Ammon's horn (tissue), 1 donor: Measurements from ENCODE around the gene MACROH2A1.

Experiments used
- DNase-seq: peaks from one replicate; pipeline ENCODE4 v3.0.0-alpha.2; 2016; ENCODE audit warnings: low spot score

MACROH2A1 gene

DNA sequence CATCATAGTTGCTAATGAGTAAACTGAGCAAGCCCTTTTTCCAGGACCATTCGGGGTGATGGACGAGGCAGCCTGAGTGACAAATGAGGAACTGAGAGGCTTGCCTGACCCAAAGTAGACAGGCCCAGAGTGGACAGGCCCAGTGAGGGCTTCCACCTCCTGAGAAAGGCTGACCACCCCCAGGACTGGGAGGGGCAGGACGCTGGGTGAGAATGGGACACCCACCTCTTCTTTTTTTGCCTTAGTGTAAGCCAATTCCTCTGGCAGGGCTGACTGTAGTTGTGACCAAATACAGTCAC, 68.3 kb downstream of the MACROH2A1 start:
- no peak for DNase-seq

DNA sequence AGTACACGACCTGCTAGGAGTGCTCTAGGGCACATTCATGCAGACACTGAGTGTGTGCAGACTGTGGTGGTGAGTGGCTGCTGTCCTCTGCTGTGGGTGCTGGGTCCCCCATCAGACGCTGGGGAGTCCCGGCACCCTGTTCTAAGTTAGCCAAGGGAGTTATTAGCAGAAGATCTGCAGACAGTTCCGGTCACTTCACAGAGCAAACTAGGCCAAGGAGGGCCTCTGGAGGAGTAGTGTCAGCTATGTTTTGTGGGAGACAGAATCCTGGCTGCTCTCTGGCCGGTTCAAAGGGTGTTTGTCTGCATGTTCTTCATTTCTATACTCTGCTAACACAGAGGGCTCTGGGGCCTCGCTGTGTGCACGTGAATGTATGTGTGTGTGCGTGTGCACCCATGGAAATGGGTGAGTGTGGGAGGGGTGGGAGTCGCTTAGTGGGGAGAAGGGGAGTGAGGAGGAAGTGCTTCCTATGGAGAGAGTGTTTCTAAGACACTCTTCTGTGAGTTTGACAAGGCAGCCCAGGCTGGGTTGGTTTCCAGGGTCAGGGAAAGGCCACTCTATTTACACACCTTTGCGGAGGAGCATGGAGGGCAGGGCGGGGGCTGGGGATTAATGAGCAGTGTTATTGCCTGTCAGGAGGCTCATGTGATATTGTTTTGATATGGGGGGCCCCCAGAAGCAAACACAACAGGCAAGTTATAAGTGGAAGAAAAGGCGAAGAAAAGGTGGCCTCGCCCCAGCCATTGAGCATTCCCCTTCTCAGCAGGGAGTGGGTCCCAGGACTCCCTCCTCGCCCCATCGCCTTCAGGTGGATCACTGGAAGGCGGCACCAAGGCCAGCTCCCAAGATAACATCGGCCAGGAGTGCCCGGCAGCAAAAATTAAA, 68.9 kb downstream of the MACROH2A1 start:
- DNase-seq = no peak

DNA sequence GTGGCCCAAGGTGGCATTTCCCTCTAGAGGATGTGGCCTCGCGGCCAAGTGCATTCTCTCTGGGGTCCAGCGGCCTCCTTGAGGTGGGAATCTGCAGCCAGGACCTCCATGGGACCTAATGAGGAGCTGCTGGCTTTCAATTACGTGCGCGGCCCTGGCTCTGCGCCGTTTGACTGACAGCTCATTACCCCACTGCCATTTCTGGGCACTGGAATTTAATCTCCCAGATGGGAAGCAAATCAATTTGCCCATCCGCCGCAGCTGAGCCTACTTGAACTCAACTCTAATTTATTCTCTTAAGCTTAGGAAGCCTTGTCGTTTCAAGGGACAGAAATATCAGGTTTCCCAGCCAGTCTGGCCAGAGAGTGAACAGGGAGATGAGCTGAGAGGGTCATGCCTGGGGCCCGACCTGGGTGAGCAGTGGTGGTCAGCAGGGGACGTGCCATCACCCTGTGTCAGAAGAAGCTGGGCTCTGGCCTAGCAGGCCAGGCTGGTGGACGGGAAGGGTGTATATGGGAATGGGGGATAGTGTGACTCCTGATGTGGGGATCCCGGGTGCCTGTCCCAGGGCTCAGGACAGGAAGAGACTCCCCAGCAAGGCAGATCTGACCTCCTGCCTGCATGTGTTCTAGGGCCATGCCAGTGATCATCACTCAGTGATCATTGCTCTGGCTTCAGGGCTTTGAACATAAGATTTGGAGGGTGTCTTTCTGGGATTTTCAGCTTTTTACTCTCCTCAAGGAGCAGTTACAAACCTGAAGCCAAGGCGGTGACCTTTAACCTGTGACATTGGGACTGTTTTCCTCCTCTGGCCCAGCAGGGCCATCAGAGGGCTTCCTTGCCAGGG, 69.7 kb downstream of the MACROH2A1 start:
- DNase-seq = no peak

DNA sequence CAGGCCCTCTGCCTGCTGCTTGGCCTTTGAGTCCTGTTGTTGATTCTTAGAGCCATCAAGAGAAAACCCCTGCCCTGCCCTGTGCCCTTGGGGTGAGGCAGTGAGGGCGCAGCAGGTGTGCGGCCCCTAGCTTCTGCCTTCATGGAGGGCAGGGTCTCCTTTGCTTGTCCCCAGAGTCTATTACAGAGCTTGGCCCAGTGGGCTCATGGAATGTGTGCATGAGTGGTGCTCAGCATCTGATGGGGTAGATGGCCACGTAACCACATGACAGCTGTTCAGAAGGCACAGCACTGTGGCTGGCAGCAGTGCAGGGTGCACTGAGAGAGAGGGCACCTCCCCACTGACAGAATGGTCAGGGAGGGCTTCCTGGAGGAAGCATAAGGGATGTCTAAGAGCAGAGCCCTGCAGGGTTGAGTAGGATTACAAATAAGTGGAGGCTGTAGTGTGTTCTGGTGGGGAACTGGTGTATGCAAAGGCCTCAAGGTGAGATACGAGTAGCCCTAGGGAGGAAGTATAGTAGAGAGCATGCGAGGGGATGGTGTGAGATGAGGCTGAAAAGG, 70.8 kb downstream of the MACROH2A1 start:
- no peak for DNase-seq

DNA sequence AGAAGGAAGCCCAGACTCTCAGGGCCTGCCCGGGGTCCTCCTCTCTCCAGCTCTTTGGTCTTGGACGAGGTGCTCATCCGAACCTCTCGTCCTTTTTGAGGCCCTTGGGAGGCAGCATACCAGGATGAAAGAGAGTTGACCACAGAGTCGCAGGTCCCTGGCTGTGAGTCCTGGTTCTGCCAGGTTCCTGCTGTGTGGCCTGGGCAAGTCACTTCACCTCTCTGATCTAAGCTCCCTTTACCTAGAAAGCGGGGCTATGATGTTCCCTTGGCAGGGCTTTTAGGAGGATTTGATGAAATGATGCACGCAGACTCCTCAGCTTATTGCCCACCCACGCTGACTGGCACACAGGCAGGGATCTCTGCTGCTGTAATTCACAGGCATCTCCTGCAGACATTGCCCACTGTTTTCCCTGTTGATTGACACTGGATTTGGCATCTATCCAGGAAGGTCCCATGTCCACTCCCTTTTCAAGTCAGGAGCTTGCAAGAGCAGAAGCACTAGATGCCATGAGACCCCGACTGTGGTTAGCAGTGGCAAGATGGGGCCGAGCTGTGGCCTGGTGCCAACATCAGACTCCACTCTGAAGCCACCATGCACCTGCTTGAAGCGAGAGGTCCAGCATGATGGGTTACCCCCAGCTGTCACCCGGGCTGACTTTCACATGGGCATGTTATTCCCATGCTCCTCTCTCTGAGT, 71.5 kb downstream of the MACROH2A1 start:
- peak; percentile 39 for DNase-seq

DNA sequence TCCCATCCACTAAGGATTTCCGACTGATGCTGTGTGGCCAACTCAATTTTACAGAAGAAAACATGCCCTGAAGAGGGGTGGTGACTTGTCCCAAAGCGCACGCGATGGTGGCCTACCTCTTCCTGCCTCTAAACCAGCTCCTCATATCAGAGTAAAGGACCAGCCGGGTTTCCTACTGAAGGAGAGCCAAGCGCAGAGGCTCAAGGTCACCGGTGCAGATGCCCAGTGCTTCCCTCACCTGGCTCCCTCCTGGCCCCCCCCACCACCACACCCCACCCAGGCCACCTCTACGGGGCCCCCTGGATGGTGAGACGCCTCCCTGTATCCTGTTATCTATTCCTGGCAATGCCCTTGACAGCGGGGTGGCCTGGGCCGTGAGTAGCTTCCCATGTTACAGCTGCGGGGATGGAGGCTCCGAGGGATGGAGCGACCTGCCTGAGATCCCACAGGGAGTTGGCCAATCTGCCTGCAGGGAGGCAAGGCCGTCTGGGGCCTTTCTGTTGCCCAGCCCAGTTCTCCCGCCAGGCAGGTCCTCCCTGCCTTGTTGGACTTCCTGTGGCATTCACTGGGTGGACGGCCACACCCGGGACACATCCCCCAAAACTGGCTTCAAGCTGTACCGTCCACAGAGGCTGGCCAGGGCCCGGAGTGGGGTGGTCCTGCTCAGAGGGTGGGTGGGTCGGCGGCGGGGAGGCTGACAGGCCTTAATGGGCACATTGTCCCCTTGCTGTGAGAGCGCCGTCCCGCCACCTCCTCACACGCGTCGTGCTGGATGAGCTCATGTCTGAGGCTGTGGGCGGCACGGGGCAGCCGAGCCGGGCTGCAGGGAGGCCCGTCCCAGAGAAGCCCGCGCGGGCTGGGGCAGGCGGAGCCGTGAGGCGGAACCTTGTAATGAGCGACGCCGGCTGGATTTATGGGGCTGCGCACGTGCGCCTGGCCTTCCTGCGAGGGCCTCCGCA, 72.5 kb downstream of the MACROH2A1 start:
- no peak for DNase-seq

DNA sequence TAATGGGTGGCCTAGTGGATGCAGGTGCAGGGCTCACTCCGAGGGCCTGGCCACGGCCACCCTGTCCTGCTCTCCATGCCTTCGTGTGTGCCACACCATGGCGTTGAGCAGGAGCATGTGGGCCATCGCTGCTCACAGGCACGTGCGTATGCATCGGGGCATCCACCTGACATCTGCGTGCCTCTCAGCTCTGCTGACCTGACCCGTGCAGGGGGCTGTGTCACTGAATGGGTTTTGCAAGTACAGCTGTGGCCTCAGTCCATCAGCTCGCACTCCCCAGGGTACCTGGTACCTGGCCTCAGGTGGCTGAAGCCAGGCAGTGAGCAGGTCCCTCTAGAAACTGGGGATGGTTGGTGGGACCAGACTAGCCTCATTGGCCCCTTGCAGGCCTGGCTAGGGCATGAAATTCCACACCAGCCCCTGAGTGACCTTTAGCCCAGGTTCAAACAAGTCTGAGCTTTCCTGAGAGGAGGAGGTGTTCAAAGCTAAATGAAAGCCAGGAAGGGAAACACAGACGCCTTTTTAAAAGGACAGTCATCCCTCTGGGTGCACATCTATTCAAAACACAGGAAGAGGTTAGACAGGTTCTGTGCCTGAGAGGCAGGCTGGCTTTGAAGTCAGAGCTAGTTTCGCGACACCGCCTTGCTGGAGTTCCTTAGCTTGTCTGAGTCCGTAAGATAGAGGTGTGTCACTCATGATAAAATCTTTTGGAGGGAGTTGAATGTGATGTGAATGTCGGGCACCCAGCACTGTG, 74.0 kb downstream of the MACROH2A1 start:
- no peak for DNase-seq

DNA sequence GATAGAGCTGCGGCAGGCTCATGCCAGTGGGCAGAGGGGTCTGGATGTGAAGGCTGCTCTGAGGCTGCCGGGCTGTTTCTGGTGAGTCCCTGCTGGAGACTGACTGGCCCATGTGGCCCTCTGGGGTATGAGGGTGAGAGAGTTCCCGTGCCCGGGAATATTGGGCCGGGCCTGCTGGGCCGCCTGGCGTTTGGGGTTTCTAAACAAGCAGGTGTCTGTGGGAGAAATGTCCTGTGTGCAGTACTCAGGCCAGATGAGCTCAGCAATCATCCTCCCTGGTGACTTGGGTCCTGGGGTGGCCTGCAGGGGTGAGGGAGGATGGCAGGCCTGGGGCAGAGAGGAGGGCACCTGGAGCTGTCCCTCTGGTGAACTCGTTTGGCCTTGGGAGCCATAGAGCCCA, 74.9 kb downstream of the MACROH2A1 start:
- DNase-seq = no peak

DNA sequence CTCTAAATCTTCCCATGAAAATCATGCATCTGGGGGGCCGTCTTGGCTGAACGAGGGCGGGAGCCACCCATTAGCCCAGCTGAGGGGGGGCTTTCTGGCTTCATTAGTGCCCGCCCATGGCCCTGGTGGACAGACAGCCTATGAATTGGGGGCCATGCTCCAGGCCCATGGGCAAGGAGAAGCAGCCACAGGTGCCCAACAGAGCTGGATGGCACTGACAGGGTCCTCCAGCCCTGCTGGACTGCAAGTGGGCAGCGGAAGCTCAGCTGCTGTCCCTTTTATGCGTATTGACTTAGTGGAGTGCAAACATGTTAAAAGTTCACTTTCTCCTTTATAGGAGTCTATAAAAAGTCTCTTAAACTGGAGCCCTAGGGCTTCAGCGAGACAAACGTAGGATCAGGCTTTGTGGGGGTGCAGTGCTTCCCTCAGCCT, 75.3 kb downstream of the MACROH2A1 start:
- no peak for DNase-seq

DNA sequence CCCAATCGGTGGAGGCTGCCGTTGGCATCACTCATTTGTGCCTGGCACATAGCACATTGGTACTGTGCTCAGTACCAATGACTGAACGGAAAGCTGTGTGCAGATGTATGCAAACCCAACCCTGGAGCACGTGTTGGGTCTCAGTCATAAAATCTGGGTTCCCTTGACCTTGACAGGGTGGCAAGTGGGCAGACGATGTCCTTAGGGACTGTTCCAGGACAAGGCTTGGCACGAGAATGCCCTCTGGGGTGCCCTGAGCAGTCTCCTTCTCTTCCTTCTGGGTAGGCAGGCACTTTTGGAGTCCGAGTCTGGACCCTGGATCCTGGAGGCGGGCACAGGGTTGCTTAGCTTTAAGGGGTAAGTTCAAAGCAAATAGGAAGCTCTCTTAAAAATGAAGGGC, 75.8 kb downstream of the MACROH2A1 start:
- no peak for DNase-seq

DNA sequence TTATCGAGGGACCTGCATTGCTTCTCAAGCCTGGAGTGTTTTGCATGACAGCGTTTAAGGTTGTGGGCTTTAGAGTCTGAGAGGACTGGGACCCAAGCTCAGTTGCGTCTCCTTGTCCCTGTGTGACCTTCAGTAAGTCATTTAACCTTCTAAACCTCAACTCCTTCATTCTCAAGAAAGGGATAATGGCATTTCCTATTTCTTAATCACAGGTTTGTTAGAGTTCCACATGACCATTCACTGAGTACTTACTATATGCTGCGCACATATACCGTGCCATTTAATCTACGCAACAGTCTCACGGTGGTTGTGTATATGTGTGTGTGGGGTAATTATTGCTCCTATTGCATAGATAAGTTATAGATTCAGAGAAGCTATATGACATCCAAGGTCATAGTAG, 76.3 kb downstream of the MACROH2A1 start:
- no peak for DNase-seq

DNA sequence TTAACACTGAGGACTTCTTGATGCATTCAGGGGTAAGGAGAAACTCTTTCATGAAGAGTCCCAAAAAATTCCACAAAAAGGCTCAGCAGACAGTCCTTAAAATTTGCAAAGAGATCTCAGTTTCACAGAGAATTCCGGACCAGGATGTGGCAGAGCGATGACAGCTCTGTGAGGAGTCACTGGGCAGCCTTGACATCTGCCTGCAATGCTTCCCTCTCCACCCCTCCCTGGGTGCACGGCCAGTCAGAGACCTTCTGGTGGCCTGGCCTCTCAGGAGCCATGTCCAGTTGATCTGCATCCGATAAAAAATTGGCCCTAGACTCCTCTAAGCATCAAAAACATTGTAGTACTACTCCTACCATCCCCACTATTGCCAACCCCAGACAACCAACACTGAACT, 76.8 kb downstream of the MACROH2A1 start:
- DNase-seq = no peak

DNA sequence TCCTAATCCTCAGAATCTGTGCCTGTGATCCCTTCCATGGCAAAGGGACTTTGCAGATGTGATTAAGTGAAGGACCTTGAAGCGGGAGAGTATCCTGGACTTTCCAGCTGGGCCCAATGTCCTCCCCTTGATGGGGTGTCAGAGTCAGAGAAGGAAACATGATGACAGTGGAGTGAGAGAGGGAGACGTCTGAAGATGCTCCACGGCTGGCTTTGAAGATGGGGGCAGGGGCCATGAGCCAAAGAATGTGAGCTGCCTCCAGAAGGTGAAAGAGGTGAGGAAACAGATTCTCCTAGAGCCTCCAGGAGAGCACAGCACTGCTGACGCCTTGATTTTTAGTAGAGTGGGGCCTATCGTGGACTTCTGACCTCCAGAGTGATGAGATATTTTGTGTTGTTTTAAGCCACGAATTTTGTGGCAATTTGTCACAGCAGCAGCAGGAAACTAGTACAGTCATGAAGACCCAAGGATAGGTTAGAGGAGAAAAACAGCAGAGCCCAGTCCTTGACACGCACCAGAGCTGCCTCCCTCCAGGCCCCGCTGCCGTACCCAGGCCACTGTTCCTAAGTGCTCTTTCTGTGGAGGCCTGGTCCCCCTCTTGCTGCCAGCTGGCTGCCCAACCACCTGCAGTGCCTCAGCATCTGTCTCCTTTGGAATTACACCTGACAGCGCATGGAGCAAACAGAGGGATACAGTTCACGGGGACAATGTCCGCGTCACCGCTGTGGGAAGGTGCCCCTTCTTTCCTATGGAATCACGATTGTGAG, 78.1 kb downstream of the MACROH2A1 start:
- no peak for DNase-seq

DNA sequence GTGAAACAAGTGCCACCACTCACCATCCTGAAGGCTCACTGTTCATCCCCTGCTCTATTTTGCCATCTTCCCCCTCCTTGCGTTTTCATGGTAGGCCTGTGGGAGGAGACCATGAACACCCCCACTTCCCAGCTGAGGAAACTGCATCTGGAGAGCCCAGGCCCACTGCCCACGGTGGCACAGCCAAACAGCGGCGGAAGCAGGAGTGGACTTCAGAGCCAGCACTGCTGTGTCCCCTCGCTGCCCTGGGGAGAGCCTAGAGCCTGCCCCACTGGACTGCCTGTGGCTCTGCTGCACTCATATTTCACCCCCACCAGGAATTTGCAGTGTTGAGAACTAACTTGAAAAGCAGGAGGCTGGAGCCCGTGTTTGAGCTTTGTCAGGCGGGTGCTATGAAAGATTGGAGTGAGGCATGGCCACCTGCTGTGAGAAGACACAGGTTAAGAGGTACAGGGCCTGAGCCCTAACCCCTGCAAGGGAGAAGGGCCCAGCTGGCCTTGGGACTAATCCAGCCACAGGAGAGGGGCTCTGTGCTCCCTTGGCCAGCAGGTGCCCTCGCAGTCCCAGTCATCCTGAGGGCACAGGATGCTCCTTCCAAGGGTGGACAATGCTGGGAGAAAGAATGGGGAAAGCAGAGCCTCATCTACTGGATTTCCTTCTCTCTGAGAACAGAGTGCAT, 79.0 kb downstream of the MACROH2A1 start:
- DNase-seq = no peak

DNA sequence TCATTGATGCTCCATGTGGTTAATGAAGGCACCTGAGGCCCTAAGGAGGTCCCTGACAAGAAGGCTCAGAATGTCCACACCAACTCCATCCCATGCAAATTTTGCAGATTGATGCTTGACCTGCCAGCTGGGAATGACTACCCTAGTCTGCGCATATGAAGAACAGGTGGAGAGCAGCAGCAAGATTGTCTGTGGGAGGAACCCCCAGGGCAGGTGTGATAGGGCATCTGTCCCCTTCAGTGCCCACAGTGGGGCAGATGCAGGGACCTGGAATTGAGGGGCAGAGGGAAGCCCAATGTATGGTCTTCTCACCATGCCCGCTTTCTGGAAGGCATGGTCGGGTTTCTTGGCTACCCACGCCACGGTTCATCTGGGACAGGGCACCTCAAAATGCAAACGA, 79.6 kb downstream of the MACROH2A1 start:
- DNase-seq = no peak

DNA sequence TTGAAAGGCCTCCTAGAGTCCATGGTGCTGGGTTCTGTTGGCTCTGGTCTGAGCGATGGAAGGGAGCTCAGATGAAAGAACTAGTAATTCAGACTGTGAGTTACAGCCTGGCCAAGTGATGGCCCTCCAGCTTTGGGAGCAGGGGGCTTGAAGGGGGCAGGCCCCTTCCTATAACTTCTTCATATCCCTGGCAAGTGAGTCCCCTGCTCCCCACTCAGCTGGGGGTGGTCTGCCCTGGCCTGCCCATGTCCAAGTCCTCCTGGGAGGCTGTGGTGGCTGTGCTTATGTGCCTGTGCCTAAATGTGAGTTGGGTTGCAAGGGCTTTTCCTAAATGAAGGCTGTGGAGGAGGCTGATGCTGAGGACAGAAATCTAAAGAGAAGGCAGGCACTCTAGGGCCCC, 80.1 kb downstream of the MACROH2A1 start:
- no peak for DNase-seq

DNA sequence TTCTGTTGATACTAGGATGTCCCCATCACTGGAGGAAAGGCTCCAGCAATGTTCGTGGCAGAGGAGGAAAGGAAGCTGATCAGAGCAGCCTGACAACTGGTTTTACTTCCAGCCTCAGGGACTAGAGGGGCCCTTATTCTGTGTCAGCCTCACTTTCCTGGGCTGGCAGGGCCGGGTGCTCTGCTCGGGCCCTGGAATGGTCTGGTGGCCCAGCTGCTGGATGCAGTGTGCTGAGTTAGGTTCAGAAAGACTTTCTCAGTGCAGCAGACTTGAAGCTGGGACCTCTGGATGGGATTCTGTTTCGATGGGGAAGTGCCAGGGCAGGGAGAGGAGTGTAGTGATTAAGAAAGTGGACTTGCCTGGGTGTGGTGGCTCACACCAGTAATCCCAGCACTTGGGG, 81.0 kb downstream of the MACROH2A1 start:
- DNase-seq = no peak

DNA sequence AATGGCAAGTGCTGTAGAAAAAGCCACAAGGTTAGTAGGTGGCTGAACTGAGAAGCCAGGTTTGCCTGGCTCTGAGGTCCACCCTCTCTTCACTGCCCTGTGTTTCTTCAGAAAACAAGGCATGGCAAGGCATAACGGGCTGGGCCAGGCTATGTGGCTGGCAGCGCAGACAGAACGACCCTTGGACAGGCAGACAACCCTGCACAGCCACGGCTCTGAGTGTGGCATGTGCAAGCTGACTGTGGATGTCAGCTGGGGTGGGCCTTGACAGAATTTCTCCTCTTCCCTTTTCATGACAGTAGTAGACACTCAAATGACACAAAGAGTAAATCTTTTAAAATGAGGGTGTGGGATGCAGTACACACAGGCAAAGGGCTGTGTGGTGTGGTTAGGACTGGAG, 81.7 kb downstream of the MACROH2A1 start:
- no peak for DNase-seq

DNA sequence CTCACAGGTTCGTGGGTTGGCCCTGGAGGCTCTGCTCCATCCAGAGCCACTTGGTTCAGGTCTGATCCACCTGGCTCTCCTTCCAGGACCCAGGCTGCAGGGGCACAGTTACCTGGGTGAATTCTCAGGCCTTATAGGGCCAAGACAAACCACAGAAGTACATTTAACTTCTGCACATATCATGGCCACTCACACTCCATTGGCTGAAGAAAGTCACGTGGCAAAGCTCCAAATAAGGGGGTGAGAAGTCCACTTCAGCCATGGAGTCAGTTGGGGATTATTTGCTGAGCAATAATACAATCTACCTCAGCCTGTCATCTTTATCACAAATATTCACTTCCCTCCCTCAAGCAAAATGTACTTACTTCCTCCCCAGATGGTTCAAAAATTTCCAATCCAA, 83.6 kb downstream of the MACROH2A1 start:
- no peak for DNase-seq
